Neural progenitor cell (in vitro differentiated cells): ENCODE results near the gene SKOR1. TPM values are rescaled to one million over a fixed set of nuclear protein-coding genes. Genes with fewer than 3 reads are reported as not detected.

Source experiments
- DNase-seq: peaks from one replicate; pipeline ENCODE4 v3.0.0-alpha.2; 2016; ENCODE audit warnings: low spot score
- H2AFZ ChIP-seq: fragments of 200-600 bp; sonication (generic); replicated peaks from 2 replicates; pipeline ENCODE4 v1.6.1; 2016; ENCODE audit warnings: antibody characterized with exemption
- H3F3A ChIP-seq: fragments of 200-600 bp; sonication (generic); 2 replicates; pipeline ENCODE4 v1.6.1; 2016; ENCODE audit warnings: antibody characterized with exemption, low read depth
- H3K27ac ChIP-seq: fragments of 200-600 bp; sonication (generic); 2 replicates; pipeline ENCODE4 v1.5.1; 2016; ENCODE audit warnings: mild to moderate bottlenecking
- H3K27me3 ChIP-seq: fragments of 200-600 bp; sonication (generic); 2 replicates; pipeline ENCODE4 v1.6.1; 2016; ENCODE audit warnings: mild to moderate bottlenecking, moderate library complexity
- H3K36me3 ChIP-seq: fragments of 200-600 bp; sonication (generic); 2 replicates; pipeline ENCODE4 v1.5.1; 2016
- H3K4me1 ChIP-seq: fragments of 200-600 bp; sonication (generic); 2 replicates; pipeline ENCODE4 v1.6.1; 2016; ENCODE audit warnings: mixed run types
- H3K4me2 ChIP-seq: fragments of 200-600 bp; sonication (generic); 2 replicates; pipeline ENCODE4 v1.6.1; 2016
- H3K4me3 ChIP-seq: fragments of 200-600 bp; sonication (generic); 2 replicates; pipeline ENCODE4 v1.5.1; 2016
- H3K79me2 ChIP-seq: fragments of 200-600 bp; sonication (generic); 2 replicates; pipeline ENCODE4 v1.6.1; 2016; ENCODE audit warnings: low read depth
- H3K9ac ChIP-seq: fragments of 200-600 bp; sonication (generic); 2 replicates; pipeline ENCODE4 v1.6.1; 2016
- H3K9me3 ChIP-seq: fragments of 200-600 bp; sonication (generic); 2 replicates; pipeline ENCODE4 v1.5.1; 2016; ENCODE audit warnings: low read depth
- H4K20me1 ChIP-seq: fragments of 200-600 bp; sonication (generic); 2 replicates; pipeline ENCODE4 v1.6.1; 2016; ENCODE audit warnings: low read depth
- H3K27ac Mint-ChIP-seq: 3 replicates; pipeline ENCODE4 v1.8.0; 2021; ENCODE audit warnings: mixed read lengths
- H3K27me3 Mint-ChIP-seq: 2 replicates; pipeline ENCODE4 v1.8.0; 2022; ENCODE audit warnings: low read depth, mild to moderate bottlenecking, inconsistent platforms, moderate library complexity, mixed read lengths; ENCODE audit not compliant: insufficient read depth
- H3K36me3 Mint-ChIP-seq: 3 replicates; pipeline ENCODE4 v1.8.0; 2021; ENCODE audit warnings: mixed read lengths
- H3K4me1 Mint-ChIP-seq: 3 replicates; pipeline ENCODE4 v1.8.0; 2021; ENCODE audit warnings: mixed read lengths
- H3K4me3 Mint-ChIP-seq: 3 replicates; pipeline ENCODE4 v1.8.0; 2021; ENCODE audit warnings: mild to moderate bottlenecking, moderate library complexity, mixed read lengths
- H3K9me3 Mint-ChIP-seq: 3 replicates; pipeline ENCODE4 v1.8.0; 2020; ENCODE audit warnings: mixed read lengths
- CTCF ChIP-seq: fragments of 200-600 bp; sonication (generic); IDR thresholded peaks from 2 replicates; pipeline ENCODE4 v1.5.1; 2017; ENCODE audit warnings: antibody characterized with exemption, mild to moderate bottlenecking
- EZH2 ChIP-seq: fragments of 200-600 bp; sonication (generic); IDR thresholded peaks from 2 replicates; pipeline ENCODE4 v1.6.1; 2017; ENCODE audit warnings: antibody characterized with exemption, mild to moderate bottlenecking, moderate library complexity
- EZH2phosphoT487 ChIP-seq: fragments of 200-600 bp; sonication (generic); IDR thresholded peaks from 2 replicates; pipeline ENCODE4 v1.6.1; 2017; ENCODE audit warnings: antibody characterized with exemption
- total RNA-seq: library from RNA; depleted of rRNA; stranded (reverse); fragments of >200 nt; gene quantifications from 2 replicates; pipeline ENCODE4 v1.2.3, GENCODE V29; 2015; ENCODE audit warnings: low replicate concordance

Gene SKOR1
- total RNA-seq, 1 donor from 2014 or later, result 0.51 TPM

DNA sequence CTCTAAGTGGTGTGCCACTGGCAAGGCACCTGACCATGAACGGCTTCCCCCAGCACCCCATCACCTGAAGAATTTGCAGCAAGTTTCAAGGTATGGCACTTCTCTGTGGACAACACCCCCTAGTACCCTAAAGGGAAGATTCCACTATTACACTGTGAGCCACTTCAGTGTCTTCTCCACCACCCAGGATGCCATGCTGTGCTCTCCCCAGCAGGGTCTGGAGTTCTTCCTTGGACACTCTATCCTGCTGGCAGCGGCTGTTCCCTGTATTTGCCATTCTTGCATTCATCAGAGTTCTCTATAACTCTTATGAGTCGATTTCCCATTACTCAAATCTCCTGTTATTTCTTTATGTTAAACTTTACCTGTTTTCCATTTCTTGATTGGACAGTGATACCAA is 48.5 kb downstream of the SKOR1 start:
- Histone ChIP-seq H3K27ac (no peak overlapping the region), H3F3A (no peaks in the 10 kb centered on the region), H2AFZ (no peak overlapping the region), H3K4me3 (no peak overlapping the region), H3K9me3 (no peaks in the 10 kb centered on the region), H3K4me2 (no peak overlapping the region), H3K36me3 (no peaks in the 10 kb centered on the region), H3K9ac (no peak overlapping the region), H3K27me3 (no peaks in the 10 kb centered on the region), H3K79me2 (no peaks in the 10 kb centered on the region), H4K20me1 (no peaks in the 10 kb centered on the region), H3K4me1 (no peaks in the 10 kb centered on the region)
- no peak for TF ChIP-seq EZH2phosphoT487
- no peak for TF ChIP-seq CTCF
- TF ChIP-seq EZH2, result no peak
- Mint-ChIP-seq H3K27ac (no peak overlapping the region), H3K9me3 (peaks cover 36% of the 10 kb centered on the region), H3K4me3 (no peak overlapping the region), H3K27me3 (peaks cover 9% of the 10 kb centered on the region), H3K36me3 (no peaks in the 10 kb centered on the region), H3K4me1 (peaks cover 4% of the 10 kb centered on the region)
- no peak for DNase-seq

GRCh38 chr15:67878712-67879206 is 53.5 kb downstream of the SKOR1 start:
- H2AFZ ChIP-seq, result peak overlapping the region; percentile 20
- H3K79me2 ChIP-seq, result no peaks in the 10 kb centered on the region
- Mint-ChIP-seq H3K4me1 (peaks cover 38% of the 10 kb centered on the region), H3K27me3 (peaks cover 4% of the 10 kb centered on the region), H3K4me3 (no peak overlapping the region), H3K9me3 (peaks cover 1% of the 10 kb centered on the region), H3K27ac (no peak overlapping the region), H3K36me3 (no peaks in the 10 kb centered on the region)
- no peaks in the 10 kb centered on the region for H3K27me3 ChIP-seq
- DNase-seq, result no peak
- peaks cover 9% of the 10 kb centered on the region for H3F3A ChIP-seq
- no peak overlapping the region for H3K9ac ChIP-seq
- no peak overlapping the region for H3K4me3 ChIP-seq
- H3K4me1 ChIP-seq, result peaks cover 13% of the 10 kb centered on the region
- no peaks in the 10 kb centered on the region for H4K20me1 ChIP-seq
- H3K36me3 ChIP-seq, result no peaks in the 10 kb centered on the region
- H3K27ac ChIP-seq, result no peak overlapping the region
- H3K9me3 ChIP-seq, result no peaks in the 10 kb centered on the region
- TF ChIP-seq CTCF, result no peak
- TF ChIP-seq EZH2phosphoT487, result no peak
- TF ChIP-seq EZH2, result no peak
- no peak overlapping the region for H3K4me2 ChIP-seq

- no peaks in the 10 kb centered on the region for H3K27me3 ChIP-seq
- no peak overlapping the region for H3K4me3 Mint-ChIP-seq
- no peak overlapping the region for H3K27ac Mint-ChIP-seq
- H3K79me2 ChIP-seq, result no peaks in the 10 kb centered on the region
- H3K4me1 ChIP-seq, result peaks cover 20% of the 10 kb centered on the region
- DNase-seq, result no peak
- TF ChIP-seq EZH2 (no peak), EZH2phosphoT487 (no peak), CTCF (no peak)
- H2AFZ ChIP-seq, result no peak overlapping the region
- no peaks in the 10 kb centered on the region for H4K20me1 ChIP-seq
- peaks cover 43% of the 10 kb centered on the region for H3K4me1 Mint-ChIP-seq
- peaks cover 15% of the 10 kb centered on the region for H3F3A ChIP-seq
- no peaks in the 10 kb centered on the region for H3K9me3 Mint-ChIP-seq
- no peak overlapping the region for H3K4me2 ChIP-seq
- H3K27me3 Mint-ChIP-seq, result peaks cover 4% of the 10 kb centered on the region
- no peaks in the 10 kb centered on the region for H3K36me3 ChIP-seq
- no peak overlapping the region for H3K27ac ChIP-seq
- H3K9me3 ChIP-seq, result no peaks in the 10 kb centered on the region
- no peaks in the 10 kb centered on the region for H3K36me3 Mint-ChIP-seq
- H3K4me3 ChIP-seq, result no peak overlapping the region
- no peak overlapping the region for H3K9ac ChIP-seq
These were observed 54.3 kb downstream of the SKOR1 start for GRCh38 chr15:67879440-67880129.
